ENCODE data around the gene CHMP4B. TPM values are rescaled to one million over a fixed set of nuclear protein-coding genes. Genes with fewer than 3 reads are reported as not detected.
A peak's percentile ranks its signal among the peaks of the same experiment; 100 is the strongest.

CHMP4B gene
- polyA plus RNA-seq, 2 of the 4 experiments (the other 2 are of a cell fraction): 81.3 to 104 TPM

- TF ChIP-seq RCOR1 (IDR thresholded peaks at IDR 0.05; ENCODE audit: low read depth, low read length) (no peak), USF2 (IDR thresholded peaks at IDR 0.05) (no peak), E2F6 (IDR thresholded peaks at IDR 0.05; ENCODE audit: borderline replicate concordance, low read depth) (no peak), ESRRA (IDR thresholded peaks at IDR 0.05; ENCODE audit: borderline replicate concordance, low read length) (no peak), GATA3 (IDR thresholded peaks at IDR 0.05; ENCODE audit: borderline replicate concordance) (peak; percentile 75; the same call in 1 of the 2 replicates), KDM1A (IDR thresholded peaks at IDR 0.05; ENCODE audit: low read depth) (no peak), ZFP36 (IDR thresholded peaks at IDR 0.05; ENCODE audit: borderline replicate concordance, partially characterized antibody) (no peak), KDM5A (IDR thresholded peaks at IDR 0.05) (no peak), NFE2L2 (conservative IDR thresholded peaks at IDR 0.05; ENCODE audit: low read length) (no peak), RFX5 (IDR thresholded peaks at IDR 0.05) (no peak), NR3C1 (IDR thresholded peaks at IDR 0.05) (no peak), HES2 (IDR thresholded peaks at IDR 0.05) (no peak), BHLHE40 (IDR thresholded peaks at IDR 0.05; ENCODE audit: low read depth, low read length) (no peak), HMGXB4 (CRISPR knock-in tag; IDR thresholded peaks at IDR 0.05; ENCODE audit: borderline replicate concordance) (no peak), POLR2AphosphoS2 (conservative IDR thresholded peaks at IDR 0.05; ENCODE audit: low read length) (no peak), MAFK (IDR thresholded peaks at IDR 0.05; ENCODE audit: partially characterized antibody) (peak; percentile 79), FOSB (CRISPR knock-in tag; IDR thresholded peaks at IDR 0.05) (no peak), REST (IDR thresholded peaks at IDR 0.05) (no peak), PBX3 (IDR thresholded peaks at IDR 0.05) (no peak), RNF2 (IDR thresholded peaks at IDR 0.05; ENCODE audit: borderline replicate concordance, low read depth) (no peak), RAD21 (conservative IDR thresholded peaks at IDR 0.05 in 1 of 2, IDR thresholded peaks at IDR 0.05 in 1 of 2) (peak in 1 of 2 experiments; percentile 35; a peak in 1 of 5 replicates), NPAS2 (CRISPR knock-in tag; IDR thresholded peaks at IDR 0.05; ENCODE audit: borderline replicate concordance) (no peak), SREBF2 (IDR thresholded peaks at IDR 0.05) (no peak), JUN (IDR thresholded peaks at IDR 0.05) (peak; percentile 27 to 73; a peak in 2 of 5 replicates), ZC3H11A (IDR thresholded peaks at IDR 0.05) (no peak), SMC3 (IDR thresholded peaks at IDR 0.05) (0 out of 3 replicates have a peak, but pooled peaks have one; percentile 9), MAZ (IDR thresholded peaks at IDR 0.05; ENCODE audit: borderline replicate concordance, low read depth, low read length) (no peak), HEYL (CRISPR knock-in tag; IDR thresholded peaks at IDR 0.05) (no peak), ATOH8 (CRISPR knock-in tag; IDR thresholded peaks at IDR 0.05; ENCODE audit: low read depth) (no peak), ZSCAN20 (CRISPR knock-in tag; IDR thresholded peaks at IDR 0.05) (no peak), TFCP2L1 (CRISPR knock-in tag; IDR thresholded peaks at IDR 0.05) (no peak), HOXB5 (CRISPR knock-in tag; IDR thresholded peaks at IDR 0.05) (no peak), MAX (IDR thresholded peaks at IDR 0.05) (peak; percentile 73)
These were observed 21.9 kb upstream of the CHMP4B start (continued) for GRCh38 chr20:33789109-33789857.
